Hepatic stellate cell (primary cell): ENCODE data around the gene NIPAL1.
"Not testable (repeated sequence)": the region's sequence is repeated elsewhere in the genome, so short reads cannot be mapped to it uniquely, and the experiment has no call there.

ENCODE experiments used
- DNase-seq: peaks from one replicate; pipeline ENCODE4 v3.0.0; 2011; ENCODE audit warnings: low spot score

Gene NIPAL1

DNA sequence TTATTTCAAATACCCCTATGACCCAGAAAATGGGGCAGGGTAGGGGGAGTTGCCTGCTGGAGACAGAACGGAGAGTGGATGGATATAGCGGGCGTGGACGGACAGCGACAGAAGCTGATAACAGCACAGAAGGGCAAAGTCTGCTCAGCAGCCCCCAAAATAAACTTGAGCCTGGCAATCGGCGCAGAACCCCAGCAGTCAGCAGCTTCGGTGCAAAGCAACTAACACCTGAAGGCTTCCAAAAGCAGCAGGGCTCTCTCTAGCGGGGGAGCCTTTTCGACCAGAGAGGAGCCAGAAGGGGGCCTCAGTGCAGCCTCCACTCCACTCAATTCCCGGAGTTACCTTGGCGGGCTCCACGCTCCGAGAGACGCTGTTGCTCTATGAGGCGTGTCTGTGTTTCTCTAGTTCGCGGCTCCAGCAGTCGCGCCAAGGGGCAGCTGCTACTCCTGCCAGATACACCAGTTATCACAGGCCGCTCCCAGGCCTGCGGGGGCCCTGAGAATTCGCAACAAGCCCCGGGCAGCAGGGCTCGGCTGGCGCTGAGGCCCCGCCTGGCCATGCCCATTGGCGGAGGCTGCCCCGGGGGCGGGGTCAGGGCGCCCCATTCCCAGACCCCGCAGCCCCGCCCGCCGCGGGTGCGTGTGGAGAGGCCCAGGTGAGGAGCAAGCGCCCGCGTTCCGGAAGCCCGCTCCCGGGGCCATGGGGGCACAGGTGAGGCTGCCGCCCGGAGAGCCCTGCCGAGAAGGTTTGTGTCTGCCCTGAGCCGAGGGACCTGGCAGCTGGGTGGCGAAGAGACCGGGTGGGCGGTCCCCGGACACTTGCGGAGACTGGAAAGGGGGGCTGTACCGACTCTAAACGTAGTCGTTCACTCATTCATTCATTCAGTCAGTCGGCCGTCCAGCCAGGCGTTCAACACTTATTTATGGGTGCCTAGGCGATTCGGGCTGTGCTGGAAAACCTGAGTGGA, at the start of gene NIPAL1, which contains the start of gene CNGA1:
NIPAL1 (plus strand) TSS at position 632 of the 967 bp plus-strand sequence; CDS start at position 700, 68 bp downstream.
CNGA1 (minus strand) TSS at position 541 of the 967 bp plus-strand sequence. CDS start 63,992 bp downstream, outside the sequence.
- DNase-seq, result peak; percentile 78

DNA sequence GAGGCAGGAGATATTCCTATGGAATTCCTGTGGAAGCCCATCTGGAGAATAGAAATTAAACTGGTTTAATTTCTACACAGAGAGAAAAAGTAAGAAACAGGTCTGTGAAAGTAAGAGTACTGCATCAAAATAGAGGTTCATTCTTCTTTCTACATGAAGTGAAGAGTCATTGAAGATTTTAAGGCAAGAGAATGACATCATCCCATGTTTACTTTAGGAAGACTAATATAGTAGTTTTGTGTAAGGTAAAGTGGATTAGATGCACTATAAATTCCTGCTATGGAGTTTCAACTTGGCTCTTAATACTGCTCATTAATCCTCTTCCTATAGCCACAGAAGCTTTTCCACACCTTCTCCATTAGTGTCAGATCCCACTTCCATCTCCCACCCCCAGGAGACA, 47.7 kb upstream of the NIPAL1 start:
- DNase-seq, result no peak

DNA sequence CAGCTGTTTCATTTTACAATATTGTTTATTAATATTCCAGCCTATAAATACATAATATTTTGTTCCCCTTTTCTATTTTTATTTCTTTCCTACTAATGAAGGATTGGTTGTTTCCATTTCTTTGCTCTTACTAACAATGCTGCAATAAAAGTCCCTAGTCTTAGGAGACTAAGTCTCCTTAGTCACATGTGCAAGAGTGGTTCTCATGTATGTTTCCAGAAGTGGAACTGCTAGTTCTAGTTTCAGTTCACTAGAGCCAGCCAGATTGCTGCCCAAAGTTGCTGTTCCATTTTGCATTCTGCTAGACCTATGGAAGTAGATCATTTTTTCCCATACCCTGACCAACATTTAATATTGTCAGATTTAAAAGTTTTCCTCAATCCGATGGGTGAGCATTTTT, 44.4 kb upstream of the NIPAL1 start:
- no peak for DNase-seq

DNA sequence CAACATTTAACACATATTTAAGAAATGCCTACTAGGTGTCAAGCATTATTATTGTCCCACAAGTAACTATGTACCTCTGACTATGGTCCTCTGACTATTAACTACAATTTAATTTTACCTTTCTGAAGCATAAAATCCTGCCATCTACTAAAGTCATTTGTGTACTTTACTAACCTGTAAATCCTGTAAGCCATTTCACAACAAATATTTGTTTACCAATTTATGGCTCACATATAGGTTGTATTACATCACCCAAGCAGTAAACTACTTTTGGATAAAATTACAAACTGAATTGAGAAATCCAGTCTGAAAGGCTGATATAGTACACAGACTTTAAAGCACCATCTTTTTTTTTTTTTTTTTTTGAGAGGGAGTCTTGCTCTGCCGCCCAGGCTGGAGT, 43.9 kb upstream of the NIPAL1 start:
- no peak for DNase-seq

DNA sequence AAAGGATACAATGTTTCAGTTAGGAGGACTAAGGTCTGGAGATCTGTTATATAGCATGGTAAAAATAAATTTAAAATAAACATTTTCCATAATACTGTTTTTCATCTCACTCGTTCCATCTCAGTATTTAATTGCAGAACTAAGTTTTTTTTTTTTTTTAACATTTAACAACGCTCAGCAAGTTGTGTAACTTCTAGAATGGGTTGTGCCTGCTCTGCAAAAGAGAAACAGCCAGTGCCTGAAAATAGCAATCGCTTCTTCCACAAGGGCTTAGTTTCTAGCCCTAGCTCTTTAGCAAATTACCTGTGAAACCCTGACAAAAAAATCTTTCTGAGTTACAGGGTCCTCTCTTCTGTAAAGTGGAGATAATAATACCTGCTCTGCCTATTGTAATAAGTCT, 42.0 kb upstream of the NIPAL1 start:
- DNase-seq, result no peak

DNA sequence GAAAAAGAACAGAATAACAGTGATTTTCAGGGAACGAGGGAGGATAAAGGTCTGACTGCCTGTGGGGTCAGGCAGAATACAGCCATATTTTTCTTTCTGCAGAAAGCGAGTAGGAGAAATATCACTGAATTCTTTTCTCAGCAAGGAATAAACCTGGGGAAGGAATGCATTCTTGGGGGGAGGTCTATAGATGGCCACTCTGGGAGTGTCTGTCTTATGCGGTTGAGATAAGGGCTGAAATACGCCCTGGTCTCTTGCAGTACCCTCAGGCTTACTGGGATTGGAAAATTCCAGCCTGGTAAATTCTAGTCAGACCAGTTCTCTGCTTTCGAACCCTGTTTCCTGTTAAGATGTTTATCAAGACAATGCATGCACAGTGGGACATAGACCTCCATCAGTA, 26.4 kb upstream of the NIPAL1 start:
- no peak for DNase-seq

DNA sequence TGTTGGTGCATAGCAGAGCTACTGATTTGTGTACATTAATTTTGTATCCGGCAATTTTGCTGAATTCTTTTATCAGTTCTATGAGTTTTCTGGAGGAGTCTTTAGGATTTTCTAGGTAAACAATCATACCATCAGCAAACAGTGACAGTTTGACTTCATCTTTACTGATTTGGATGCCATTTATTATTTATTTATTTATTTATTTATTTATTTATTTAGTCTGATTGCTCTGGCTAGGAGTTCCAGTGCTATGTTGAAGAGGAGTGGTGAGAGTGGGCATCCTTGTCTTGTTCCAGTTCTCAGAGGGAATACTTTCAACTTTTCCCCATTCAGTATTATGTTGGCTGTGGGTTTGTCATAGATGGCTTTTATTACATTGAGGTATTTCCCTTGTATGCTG, 24.1 kb upstream of the NIPAL1 start:
- DNase-seq, result not testable (repeated sequence)

DNA sequence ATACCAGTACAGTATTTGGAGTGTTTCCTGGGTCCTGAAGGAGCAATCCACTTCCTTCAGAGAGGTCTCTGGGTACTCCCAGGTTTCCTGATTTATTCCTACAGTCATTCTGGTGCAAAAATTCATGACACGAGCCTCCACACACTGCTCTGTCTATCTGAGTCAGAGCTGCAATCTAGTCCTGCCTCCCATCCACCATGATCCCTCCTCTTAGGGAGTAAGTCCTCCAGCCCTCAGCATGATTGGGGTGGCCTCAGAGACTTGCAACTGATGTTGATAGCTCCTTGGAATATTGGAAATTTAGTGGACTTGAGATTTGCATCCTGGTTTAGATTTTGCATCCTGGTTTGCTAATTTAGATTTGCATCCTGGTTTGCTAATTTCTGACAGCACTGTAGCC, 20.6 kb upstream of the NIPAL1 start:
- no peak for DNase-seq

DNA sequence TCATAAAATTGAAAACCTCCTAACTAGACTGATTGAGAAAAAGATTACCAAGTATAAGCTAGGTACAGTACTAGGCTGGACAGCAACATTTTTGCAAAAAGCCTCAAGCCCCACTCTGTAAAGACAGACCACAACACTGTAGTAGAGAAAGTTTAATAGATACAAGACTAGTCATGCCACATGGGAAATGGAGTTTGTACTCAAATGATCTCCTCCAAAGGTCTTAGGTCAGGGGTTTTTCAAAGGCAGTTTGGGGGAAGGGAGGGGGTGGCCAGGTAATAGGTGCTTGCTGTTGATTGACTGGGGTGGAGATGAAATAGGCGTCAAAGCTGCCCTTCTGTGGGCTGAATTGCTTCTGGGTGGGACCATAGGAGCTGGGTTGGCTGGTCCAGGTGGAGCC, 14.3 kb upstream of the NIPAL1 start:
- DNase-seq, result no peak

DNA sequence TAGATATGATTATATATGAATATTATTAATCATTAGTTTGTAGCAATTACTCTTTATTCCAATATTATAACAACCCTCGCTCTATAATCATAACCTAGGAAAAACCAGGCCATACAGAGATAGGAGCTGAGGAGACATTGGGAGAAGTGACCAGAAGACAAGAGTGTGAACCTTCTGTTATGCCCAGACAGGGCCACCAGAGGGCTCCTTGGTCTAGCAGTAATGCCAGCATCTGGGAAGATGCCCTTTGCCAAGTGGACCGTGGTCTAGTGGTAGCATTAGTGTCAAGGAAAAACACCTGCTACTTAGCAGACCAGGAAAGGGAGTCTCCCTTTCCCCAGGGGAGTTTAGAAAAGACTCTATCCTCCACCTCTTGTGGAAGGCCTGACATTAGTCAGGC, 13.0 kb upstream of the NIPAL1 start:
- DNase-seq, result not testable (repeated sequence)

DNA sequence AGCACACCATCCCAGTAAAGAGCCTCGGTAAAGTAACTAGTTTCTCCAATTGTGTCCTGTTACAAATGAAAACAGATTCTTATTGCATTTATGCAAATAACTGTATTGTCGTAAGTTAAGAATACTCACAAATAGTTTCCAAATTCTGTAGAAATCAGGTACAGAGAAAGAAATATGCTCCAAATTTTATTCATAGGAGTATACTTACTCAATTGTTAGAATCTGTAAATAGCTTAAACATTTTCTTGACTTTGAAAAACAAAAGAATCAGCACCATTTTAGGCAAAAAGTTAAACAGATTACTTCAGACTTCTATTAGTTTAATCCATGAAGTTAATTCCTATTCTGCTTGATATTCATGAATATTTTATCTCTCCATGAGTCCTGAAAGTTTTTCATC, 10.8 kb upstream of the NIPAL1 start:
- no peak for DNase-seq

DNA sequence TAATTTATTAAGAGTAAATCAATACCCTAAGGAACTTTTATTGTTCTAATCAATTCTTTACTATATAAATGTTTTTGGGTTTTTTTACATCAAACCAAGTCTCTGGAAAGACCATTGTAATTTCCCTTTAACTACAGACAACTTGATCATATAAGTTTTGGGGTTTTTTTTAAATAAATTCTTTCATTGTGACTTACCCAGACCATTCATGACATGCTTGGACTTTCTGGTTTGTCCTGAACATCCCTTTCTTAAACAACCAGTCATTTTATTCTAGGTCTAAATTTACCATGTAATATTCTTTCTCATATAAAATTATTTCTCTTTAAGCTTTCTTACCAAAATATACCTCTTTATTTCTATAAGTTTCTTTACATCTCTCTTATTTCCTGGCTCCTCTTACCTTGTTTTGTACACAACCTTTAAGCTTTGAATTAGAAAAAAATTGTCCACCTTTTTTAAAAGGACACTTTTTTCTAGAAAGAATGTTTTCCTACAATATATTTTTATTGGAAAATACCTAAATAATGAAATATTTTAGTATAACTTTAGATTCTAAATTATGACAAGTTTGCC, 8.5 kb upstream of the NIPAL1 start:
- DNase-seq, result no peak

DNA sequence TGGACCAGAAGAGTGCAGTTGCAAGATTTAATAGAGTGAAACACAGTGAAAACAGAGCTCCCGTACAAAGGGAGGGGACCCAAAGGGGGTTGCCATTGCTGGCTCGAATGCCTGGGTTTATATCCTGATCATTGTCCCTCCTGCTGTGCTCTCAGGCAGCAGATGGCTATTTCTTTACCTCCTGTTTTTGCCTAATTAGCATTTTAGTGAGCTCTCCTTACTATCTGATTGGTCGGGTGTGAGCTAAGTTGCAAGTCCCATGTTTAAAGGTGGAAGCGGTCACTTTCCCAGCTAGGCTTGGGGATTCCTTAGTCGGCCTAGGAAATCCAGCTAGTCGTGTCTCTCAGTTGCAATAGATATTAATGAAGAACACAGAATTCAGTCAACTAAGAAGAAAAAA, 5.7 kb upstream of the NIPAL1 start:
- DNase-seq, result not testable (repeated sequence)

DNA sequence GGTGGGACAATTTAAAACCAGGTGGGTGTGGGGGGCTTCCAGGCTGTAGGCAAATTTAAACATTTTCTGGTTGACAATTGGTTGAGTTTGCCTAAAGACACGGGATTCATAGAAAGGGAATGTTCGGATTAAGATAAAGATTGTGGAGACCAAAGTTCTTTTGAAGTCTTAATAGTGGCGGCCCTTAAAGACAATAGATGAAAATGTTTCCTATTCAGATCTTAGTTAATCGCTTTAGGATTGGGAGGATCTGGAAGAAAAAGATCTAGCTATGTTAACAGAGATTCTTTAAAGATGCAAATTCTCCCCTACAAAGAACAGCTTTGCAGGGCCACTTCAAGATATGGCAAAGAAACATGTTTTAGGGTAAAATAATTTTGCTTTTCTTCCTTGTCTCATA, 4.8 kb upstream of the NIPAL1 start:
- DNase-seq, result no peak

DNA sequence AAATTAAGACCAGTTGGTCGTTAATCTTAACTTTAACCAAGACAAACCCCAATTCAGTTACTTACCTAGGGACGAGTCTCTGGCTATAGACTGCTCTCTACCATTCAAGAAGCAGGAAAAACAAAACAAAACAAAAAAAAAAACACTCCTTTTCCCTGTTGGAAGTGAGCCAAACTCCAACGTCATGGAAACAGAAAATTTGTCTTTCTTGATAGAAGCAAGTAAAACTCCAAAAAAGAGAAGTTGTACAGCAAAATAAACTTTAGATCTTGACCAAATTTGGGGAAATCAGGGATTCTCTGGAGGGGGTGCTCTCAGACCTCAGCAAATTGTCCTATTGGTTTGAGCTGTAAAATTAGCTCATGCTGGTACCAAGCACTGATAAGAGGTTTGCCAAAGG, 3.7 kb upstream of the NIPAL1 start:
- no peak for DNase-seq

DNA sequence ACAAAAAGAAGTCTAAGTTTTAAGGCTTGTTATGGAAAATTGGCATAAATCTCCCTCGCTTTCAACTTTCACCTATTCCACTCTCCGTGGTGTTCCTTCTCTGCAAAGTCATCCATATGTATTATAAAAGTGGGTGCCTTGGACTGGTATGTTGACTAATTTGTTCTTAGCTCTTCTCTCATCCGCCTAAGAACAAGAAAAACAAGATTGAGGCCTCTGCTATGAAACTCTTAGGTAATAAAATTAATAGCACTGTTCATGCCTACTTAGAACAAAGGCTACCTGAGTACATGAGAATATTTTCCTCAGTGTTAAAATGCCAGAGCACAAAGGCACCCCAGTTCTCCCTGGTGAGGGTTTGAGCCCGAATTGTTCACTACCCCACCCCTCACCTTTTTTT, 1.4 kb upstream of the NIPAL1 start:
- DNase-seq, result no peak

DNA sequence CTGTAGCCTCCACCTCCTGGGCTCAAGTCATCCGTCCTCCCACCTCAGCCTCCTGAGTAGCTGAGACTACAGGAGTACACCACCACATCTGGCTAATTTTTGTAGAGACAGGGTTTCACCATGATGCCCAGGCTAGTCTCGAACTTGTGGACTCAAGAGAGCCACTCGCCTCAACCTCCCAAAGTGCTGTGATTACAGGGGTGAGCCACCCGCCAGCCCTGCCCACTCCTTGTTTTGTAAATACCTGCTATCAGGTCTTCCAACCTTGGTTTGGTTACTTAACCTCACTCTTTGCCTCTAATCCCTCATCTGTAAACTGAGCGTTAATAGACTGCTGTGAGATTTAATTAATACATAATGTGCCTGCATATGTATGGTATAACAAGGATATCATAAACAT, 894 bp upstream of the NIPAL1 start:
- DNase-seq, result no peak

DNA sequence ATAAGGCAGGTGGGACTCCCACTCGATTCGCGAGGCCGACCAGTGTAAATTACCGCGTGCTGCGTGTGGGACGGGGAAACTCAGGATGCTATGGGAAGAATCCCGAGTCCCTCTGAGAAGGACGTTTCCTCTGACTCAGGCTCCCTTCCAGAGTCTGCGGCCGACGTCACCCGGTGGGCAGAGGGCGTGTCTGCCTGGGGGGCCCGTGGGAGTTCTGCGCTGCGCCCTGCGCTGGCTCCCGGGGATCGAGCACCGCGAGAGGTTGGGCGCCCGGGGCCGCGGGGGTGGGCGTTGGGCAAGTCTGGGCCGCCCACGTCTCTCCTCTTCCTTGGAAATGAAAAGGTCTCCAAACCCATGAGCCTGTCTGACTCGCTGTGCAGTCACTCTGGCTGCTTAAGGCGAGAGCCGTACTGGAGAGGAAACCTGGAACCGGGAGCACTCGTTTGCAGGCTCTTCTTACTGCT, 568 bp downstream of the NIPAL1 start:
- DNase-seq, result peak; percentile 77

DNA sequence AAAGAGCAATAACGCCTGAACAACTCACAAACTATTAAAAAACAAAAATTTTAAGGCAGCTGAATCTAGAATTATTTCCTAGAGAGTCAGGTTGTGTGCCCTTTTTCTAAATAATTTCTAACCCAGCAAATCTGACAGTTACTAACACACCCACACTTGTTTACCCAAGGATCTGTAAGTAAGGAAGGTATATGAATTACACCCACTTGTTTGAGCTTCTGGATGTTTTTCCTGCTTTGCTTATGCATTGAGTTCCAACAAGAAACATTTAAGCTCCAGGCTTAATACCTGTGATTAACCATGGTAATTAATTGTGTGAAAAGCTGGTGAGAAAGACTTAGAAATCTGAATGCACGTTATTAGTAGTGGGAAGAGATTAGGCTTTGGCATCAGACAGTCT, 1.5 kb downstream of the NIPAL1 start:
- no peak for DNase-seq

DNA sequence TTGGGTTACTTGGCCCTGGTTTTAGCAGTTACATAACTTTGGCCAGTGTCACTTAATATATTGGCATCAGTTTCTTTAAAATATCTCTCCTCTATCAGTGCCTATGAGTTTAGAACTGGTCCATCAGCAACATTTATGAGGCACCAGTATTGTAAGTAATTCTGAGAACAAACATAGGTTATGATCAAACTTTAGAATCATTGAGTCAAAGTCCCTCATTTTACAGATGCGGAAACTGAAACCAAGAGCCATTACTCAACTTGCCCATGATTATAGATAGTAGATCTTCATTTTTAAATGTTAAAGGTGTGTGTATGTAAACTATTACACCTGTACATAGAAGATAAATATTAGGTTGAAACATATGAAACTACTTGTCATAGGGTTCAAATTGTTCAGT, 4.5 kb downstream of the NIPAL1 start:
- no peak for DNase-seq

DNA sequence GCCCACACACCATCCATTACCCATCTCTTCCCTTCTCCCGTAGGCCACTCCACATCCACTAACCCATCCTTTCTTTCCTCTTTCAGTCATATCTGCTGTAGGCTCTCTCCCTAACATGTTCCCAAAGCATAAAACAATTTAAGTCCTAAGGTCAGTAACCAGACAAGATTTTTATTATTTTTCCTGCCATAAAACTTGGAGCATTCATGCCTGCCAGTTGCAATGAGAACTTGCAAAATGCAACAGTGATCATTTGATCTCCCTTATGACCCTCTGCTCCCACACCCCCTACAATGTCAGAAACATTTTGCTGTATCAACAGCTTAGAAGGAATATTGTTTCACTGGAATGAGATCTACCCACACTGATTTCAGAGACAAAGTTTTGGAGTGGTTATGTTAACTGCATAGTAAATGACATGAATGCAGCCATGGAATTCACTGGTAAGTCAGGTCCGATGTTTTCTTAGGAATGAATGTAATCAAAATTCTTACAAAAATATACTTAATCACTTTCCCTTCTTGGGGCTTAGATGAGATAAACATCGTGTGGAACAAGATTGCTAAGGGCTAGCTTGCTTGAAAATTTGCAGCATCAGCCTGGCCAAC, 5.7 kb downstream of the NIPAL1 start:
- DNase-seq, result no peak

DNA sequence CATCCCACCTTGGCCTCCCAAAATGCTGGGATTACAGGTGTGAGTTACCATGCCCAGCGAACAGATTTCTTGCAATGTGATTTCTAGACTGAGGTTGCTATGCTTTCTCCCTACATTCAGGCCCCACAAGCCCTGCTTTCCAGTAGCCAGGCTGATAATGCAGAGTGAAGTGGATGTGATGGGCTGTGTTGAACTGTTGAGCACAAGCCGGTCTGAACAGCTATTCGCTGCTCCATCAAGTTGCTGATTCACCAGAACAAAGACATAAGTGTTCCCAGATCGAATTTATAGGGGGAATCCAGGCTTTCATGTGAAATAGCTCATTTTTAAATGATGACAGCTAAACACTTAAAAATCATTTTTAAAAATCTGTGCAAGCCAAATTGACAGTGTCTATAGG, 8.0 kb downstream of the NIPAL1 start:
- no peak for DNase-seq

DNA sequence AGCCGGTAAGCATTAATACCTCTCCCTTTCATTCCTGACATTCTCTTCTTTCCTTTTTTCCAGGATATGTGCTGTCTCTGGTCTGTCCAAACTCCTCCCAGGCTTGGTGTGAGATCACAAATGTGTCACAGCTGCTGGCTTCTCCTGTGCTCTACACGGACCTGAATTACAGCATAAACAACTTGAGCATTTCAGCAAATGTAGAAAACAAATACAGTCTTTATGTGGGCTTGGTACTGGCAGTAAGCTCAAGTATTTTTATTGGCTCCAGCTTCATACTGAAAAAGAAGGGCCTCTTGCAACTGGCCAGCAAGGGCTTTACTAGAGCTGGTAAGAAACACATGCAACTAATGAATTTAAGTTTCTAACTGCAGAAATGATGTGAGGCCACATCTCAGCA, 8.4 kb downstream of the NIPAL1 start:
- peak; percentile 12 for DNase-seq
